Endothelial cell of coronary artery (primary cell): ENCODE measurements around the gene RHOXF1. TPM values are rescaled to one million over a fixed set of nuclear protein-coding genes. Genes with fewer than 3 reads are reported as not detected.

Experiments used
- total RNA-seq: library from RNA; depleted of rRNA; stranded (reverse); fragments of >200 nt; gene quantifications from 2 replicates; pipeline ENCODE4 v1.2.3, GENCODE V29; 2014

Gene RHOXF1, protein sequence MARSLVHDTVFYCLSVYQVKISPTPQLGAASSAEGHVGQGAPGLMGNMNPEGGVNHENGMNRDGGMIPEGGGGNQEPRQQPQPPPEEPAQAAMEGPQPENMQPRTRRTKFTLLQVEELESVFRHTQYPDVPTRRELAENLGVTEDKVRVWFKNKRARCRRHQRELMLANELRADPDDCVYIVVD
- total RNA-seq = not detected in 2 replicates

DNA sequence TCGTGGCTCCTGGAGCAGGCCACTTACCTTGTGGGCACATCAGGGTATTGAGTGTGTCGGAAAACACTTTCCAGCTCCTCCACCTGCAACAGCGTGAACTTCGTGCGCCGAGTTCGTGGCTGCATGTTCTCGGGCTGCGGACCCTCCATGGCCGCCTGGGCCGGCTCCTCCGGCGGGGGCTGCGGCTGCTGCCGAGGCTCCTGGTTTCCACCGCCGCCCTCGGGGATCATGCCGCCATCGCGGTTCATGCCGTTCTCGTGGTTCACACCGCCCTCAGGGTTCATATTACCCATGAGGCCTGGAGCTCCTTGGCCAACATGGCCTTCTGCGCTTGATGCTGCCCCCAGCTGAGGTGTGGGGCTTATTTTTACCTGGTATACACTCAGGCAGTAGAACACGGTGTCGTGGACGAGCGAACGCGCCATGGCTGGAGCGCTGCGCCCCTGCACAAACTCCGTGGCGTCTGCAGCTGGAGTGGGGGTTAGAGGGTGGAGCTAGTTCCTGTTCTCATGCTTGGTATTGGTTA is at the start of gene RHOXF1:
Gene RHOXF1 (minus strand): TSS at position 476 of the 526 bp plus-strand sequence. CDS start 51 bp downstream, at position 425.

GRCh38 chrX:120158313-120158712 is 42.6 kb upstream of the RHOXF1 start, which contains the start of gene RHOXF2:
RHOXF2 (plus strand) TSS chrX:120158613; CDS start chrX:120158751, 138 bp downstream.

GRCh38 chrX:120077590-120077989 is 38.1 kb downstream of the RHOXF1 start, which contains the start of gene RHOXF2B:
RHOXF2B (minus strand) TSS chrX:120077690; CDS start chrX:120077552, 138 bp downstream.

Other genes starting within 250 kb of the RHOXF1 start
- gene RNF113A, start 244.2 kb downstream of the RHOXF1 start, total RNA-seq = 14.0 and 15.6 TPM in 2 replicates
- gene NDUFA1, start 244.1 kb downstream of the RHOXF1 start, total RNA-seq = 131 and 165 TPM in 2 replicates
- not detected in 2 replicates for gene AKAP14, start 220.0 kb downstream of the RHOXF1 start, total RNA-seq
- 3.5 and 3.6 TPM in 2 replicates for gene NKAP, start 172.2 kb downstream of the RHOXF1 start, total RNA-seq
- gene RHOXF2B, start 38.2 kb downstream of the RHOXF1 start, total RNA-seq = not detected in 2 replicates
- gene RHOXF2, start 42.7 kb upstream of the RHOXF1 start, total RNA-seq = not detected in 2 replicates
- 15.0 and 15.7 TPM in 2 replicates for gene ZBTB33, start 134.9 kb upstream of the RHOXF1 start, total RNA-seq
- gene TMEM255A, start 195.5 kb upstream of the RHOXF1 start, total RNA-seq = under 0.01 TPM in 1 of 2 replicates, not detected in the other
- not detected in 2 replicates for gene ATP1B4, start 246.2 kb upstream of the RHOXF1 start, total RNA-seq